Measurements from ENCODE around the gene TARBP2.

TARBP2 gene

GRCh38 chr12:53530920-53531319, 29.8 kb downstream of the TARBP2 start:
- H2BK12ac ChIP-seq (ENCODE audit: low read length in 2 of 2), result no peak overlapping the region
- H3K4me1 ChIP-seq (ENCODE audit: control insufficient read depth, insufficient read depth, low read depth, low read length), result no peaks in the 10 kb centered on the region
- no peak overlapping the region for H2BK15ac ChIP-seq (ENCODE audit: low read depth, poor library complexity, severe bottlenecking)
- no peak overlapping the region for H2AK5ac ChIP-seq (ENCODE audit: low read length, severe bottlenecking)
- 61% methylated on average over 4 of the region's 4 CpGs for WGBS
- H4K8ac ChIP-seq (ENCODE audit: low read length), result no peak overlapping the region
- H3K36me3 ChIP-seq (ENCODE audit: control insufficient read depth in 1 of 2, insufficient read depth in 2 of 2, low read depth in 1 of 2, low read length in 2 of 2), result peaks cover 44 to 59% of the 10 kb centered on the region in 2 experiments
- H3K79me1 ChIP-seq (replicated peaks; ENCODE audit: low read length, poor library complexity, severe bottlenecking), result peaks cover 16% of the 10 kb centered on the region
- no peak overlapping the region for H3K18ac ChIP-seq (ENCODE audit: low read depth in 1 of 2, low read length in 2 of 2)
- no peak overlapping the region for H3K14ac ChIP-seq (ENCODE audit: low read length in 2 of 2)
- no peaks in the 10 kb centered on the region for H3K9me3 ChIP-seq (ENCODE audit: control insufficient read depth, low read length)
- no peak overlapping the region for H3K9ac ChIP-seq (ENCODE audit: low read length)
- H2BK5ac ChIP-seq (ENCODE audit: low read depth, low read length, poor library complexity, severe bottlenecking), result no peak overlapping the region
- no peak overlapping the region for H3K4me3 ChIP-seq (ENCODE audit: insufficient read depth in 1 of 2, low read depth in 1 of 2, low read length in 2 of 2)
- no peaks in the 10 kb centered on the region for H3K27me3 ChIP-seq (ENCODE audit: control insufficient read depth in 1 of 2, insufficient read depth in 1 of 2, low read length in 2 of 2)
- no peak overlapping the region for H3K23ac ChIP-seq (ENCODE audit: low read length in 2 of 2)
- no peak overlapping the region for H3K27ac ChIP-seq (ENCODE audit: low read length, poor library complexity, severe bottlenecking)
- no peak overlapping the region for H2BK120ac ChIP-seq (ENCODE audit: low read depth, low read length)
- H4K91ac ChIP-seq (ENCODE audit: low read length), result no peak overlapping the region
- H3K4me2 ChIP-seq (ENCODE audit: low read length, poor library complexity, severe bottlenecking), result no peak overlapping the region
- no peak overlapping the region for H2AFZ ChIP-seq (ENCODE audit: low read depth, low read length)
- DNase-seq, result peak; percentile 52
- H3K4ac ChIP-seq (ENCODE audit: low read depth in 1 of 2, low read length in 2 of 2), result no peak overlapping the region

- 90% methylated on average over 2 of the region's 3 CpGs for WGBS
Observed at GRCh38 chr12:53532021-53532420, 30.9 kb downstream of the TARBP2 start.

GRCh38 chr12:53532524-53533445, 31.7 kb downstream of the TARBP2 start:
- Histone ChIP-seq H3K4ac (ENCODE audit: low read depth in 1 of 2, low read length in 2 of 2) (no peak overlapping the region), H4K8ac (ENCODE audit: low read length) (no peak overlapping the region), H3K23ac (ENCODE audit: low read length in 2 of 2) (no peak overlapping the region), H2BK15ac (ENCODE audit: low read depth, poor library complexity, severe bottlenecking) (no peak overlapping the region), H3K79me1 (replicated peaks; ENCODE audit: low read length, poor library complexity, severe bottlenecking) (peaks cover 13% of the 10 kb centered on the region), H2BK12ac (ENCODE audit: low read length in 2 of 2) (no peak overlapping the region), H3K14ac (ENCODE audit: low read length in 2 of 2) (no peak overlapping the region), H4K91ac (ENCODE audit: low read length) (no peak overlapping the region), H3K9me3 (ENCODE audit: control insufficient read depth, low read length) (no peaks in the 10 kb centered on the region), H3K27ac (ENCODE audit: low read length, poor library complexity, severe bottlenecking) (no peak overlapping the region), H3K9ac (ENCODE audit: low read length) (no peak overlapping the region), H3K36me3 (ENCODE audit: control insufficient read depth in 1 of 2, insufficient read depth in 2 of 2, low read depth in 1 of 2, low read length in 2 of 2) (peaks cover 41 to 71% of the 10 kb centered on the region in 2 experiments), H3K4me3 (ENCODE audit: insufficient read depth in 1 of 2, low read depth in 1 of 2, low read length in 2 of 2) (no peak overlapping the region), H2BK120ac (ENCODE audit: low read depth, low read length) (no peak overlapping the region), H2AK5ac (ENCODE audit: low read length, severe bottlenecking) (no peak overlapping the region), H2BK5ac (ENCODE audit: low read depth, low read length, poor library complexity, severe bottlenecking) (no peak overlapping the region), H3K4me1 (ENCODE audit: control insufficient read depth, insufficient read depth, low read depth, low read length) (no peaks in the 10 kb centered on the region), H3K18ac (ENCODE audit: low read depth in 1 of 2, low read length in 2 of 2) (no peak overlapping the region), H3K4me2 (ENCODE audit: low read length, poor library complexity, severe bottlenecking) (no peak overlapping the region), H2AFZ (ENCODE audit: low read depth, low read length) (no peak overlapping the region), H3K27me3 (ENCODE audit: control insufficient read depth in 1 of 2, insufficient read depth in 1 of 2, low read length in 2 of 2) (no peaks in the 10 kb centered on the region)
- WGBS, result 97% methylated on average over 7 of the region's 7 CpGs
- DNase-seq, result no peak

More at GRCh38 chr12:53532021-53532420, 30.9 kb downstream of the TARBP2 start:
- Histone ChIP-seq H3K14ac (ENCODE audit: low read length in 2 of 2) (no peak overlapping the region), H2BK120ac (ENCODE audit: low read depth, low read length) (no peak overlapping the region), H3K4me2 (ENCODE audit: low read length, poor library complexity, severe bottlenecking) (no peak overlapping the region), H3K4me1 (ENCODE audit: control insufficient read depth, insufficient read depth, low read depth, low read length) (no peaks in the 10 kb centered on the region), H3K23ac (ENCODE audit: low read length in 2 of 2) (no peak overlapping the region), H3K9me3 (ENCODE audit: control insufficient read depth, low read length) (no peaks in the 10 kb centered on the region), H2AFZ (ENCODE audit: low read depth, low read length) (no peak overlapping the region), H3K4ac (ENCODE audit: low read depth in 1 of 2, low read length in 2 of 2) (no peak overlapping the region), H3K9ac (ENCODE audit: low read length) (no peak overlapping the region), H3K36me3 (ENCODE audit: control insufficient read depth in 1 of 2, insufficient read depth in 2 of 2, low read depth in 1 of 2, low read length in 2 of 2) (peaks cover 47 to 70% of the 10 kb centered on the region in 2 experiments), H3K18ac (ENCODE audit: low read depth in 1 of 2, low read length in 2 of 2) (no peak overlapping the region), H4K8ac (ENCODE audit: low read length) (no peak overlapping the region), H2BK15ac (ENCODE audit: low read depth, poor library complexity, severe bottlenecking) (no peak overlapping the region), H3K27ac (ENCODE audit: low read length, poor library complexity, severe bottlenecking) (no peak overlapping the region), H3K79me1 (replicated peaks; ENCODE audit: low read length, poor library complexity, severe bottlenecking) (peaks cover 16% of the 10 kb centered on the region), H2AK5ac (ENCODE audit: low read length, severe bottlenecking) (no peak overlapping the region), H2BK5ac (ENCODE audit: low read depth, low read length, poor library complexity, severe bottlenecking) (no peak overlapping the region), H4K91ac (ENCODE audit: low read length) (no peak overlapping the region), H2BK12ac (ENCODE audit: low read length in 2 of 2) (no peak overlapping the region), H3K27me3 (ENCODE audit: control insufficient read depth in 1 of 2, insufficient read depth in 1 of 2, low read length in 2 of 2) (no peaks in the 10 kb centered on the region), H3K4me3 (ENCODE audit: insufficient read depth in 1 of 2, low read depth in 1 of 2, low read length in 2 of 2) (no peak overlapping the region)
- DNase-seq, result no peak

GRCh38 chr12:53533471-53533870, 32.4 kb downstream of the TARBP2 start:
- Histone ChIP-seq H4K91ac (ENCODE audit: low read length) (no peak overlapping the region), H3K4me3 (ENCODE audit: insufficient read depth in 1 of 2, low read depth in 1 of 2, low read length in 2 of 2) (no peak overlapping the region), H3K9ac (ENCODE audit: low read length) (no peak overlapping the region), H3K4me1 (ENCODE audit: control insufficient read depth, insufficient read depth, low read depth, low read length) (no peaks in the 10 kb centered on the region), H2BK120ac (ENCODE audit: low read depth, low read length) (no peak overlapping the region), H2AK5ac (ENCODE audit: low read length, severe bottlenecking) (no peak overlapping the region), H3K27ac (ENCODE audit: low read length, poor library complexity, severe bottlenecking) (no peak overlapping the region), H3K4ac (ENCODE audit: low read depth in 1 of 2, low read length in 2 of 2) (no peak overlapping the region), H3K23ac (ENCODE audit: low read length in 2 of 2) (no peak overlapping the region), H2AFZ (ENCODE audit: low read depth, low read length) (no peak overlapping the region), H3K27me3 (ENCODE audit: control insufficient read depth in 1 of 2, insufficient read depth in 1 of 2, low read length in 2 of 2) (no peaks in the 10 kb centered on the region), H3K4me2 (ENCODE audit: low read length, poor library complexity, severe bottlenecking) (no peak overlapping the region), H2BK12ac (ENCODE audit: low read length in 2 of 2) (no peak overlapping the region), H2BK15ac (ENCODE audit: low read depth, poor library complexity, severe bottlenecking) (no peak overlapping the region), H4K8ac (ENCODE audit: low read length) (no peak overlapping the region), H3K18ac (ENCODE audit: low read depth in 1 of 2, low read length in 2 of 2) (no peak overlapping the region), H2BK5ac (ENCODE audit: low read depth, low read length, poor library complexity, severe bottlenecking) (no peak overlapping the region), H3K36me3 (ENCODE audit: control insufficient read depth in 1 of 2, insufficient read depth in 2 of 2, low read depth in 1 of 2, low read length in 2 of 2) (peaks cover 41 to 69% of the 10 kb centered on the region in 2 experiments), H3K79me1 (replicated peaks; ENCODE audit: low read length, poor library complexity, severe bottlenecking) (peaks cover 13% of the 10 kb centered on the region), H3K9me3 (ENCODE audit: control insufficient read depth, low read length) (no peaks in the 10 kb centered on the region), H3K14ac (ENCODE audit: low read length in 2 of 2) (no peak overlapping the region)
- WGBS, result 100% methylated on average over 1 of the region's 2 CpGs
- no peak for DNase-seq
